Measurements from ENCODE around the gene STAB1.
"Not testable (repeated sequence)": the region's sequence is repeated elsewhere in the genome, so short reads cannot be mapped to it uniquely, and the experiment has no call there.

- not testable (repeated sequence) for TF ChIP-seq POLR2AphosphoS5 (IDR thresholded peaks at IDR 0.05; ENCODE audit: borderline replicate concordance, low read depth, low read length); EZH2 (IDR thresholded peaks at IDR 0.05); FOXP2 (optimal IDR thresholded peaks at IDR 0.05; ENCODE audit: control extremely low read depth, extremely low read length, insufficient read depth)
These were observed 31.5 kb downstream of the STAB1 start for GRCh38 chr3:52526671-52527038.

Measured in SK-N-MC (cell line).